Thymus (tissue), 11 donors: ENCODE results near the gene HMBS. TPM values are rescaled to one million over a fixed set of nuclear protein-coding genes. Genes with fewer than 3 reads are reported as not detected.

Experiments
- DNase-seq, 9 donors: peaks; one replicate each; pipeline ENCODE4 v3.0.0-alpha.2; 2013; ENCODE audit warnings: low spot score in 9 of 9, low read depth in 6 of 9, missing footprints in 1 of 9
- H3K27ac ChIP-seq, 2 donors: one replicate each; pipeline ENCODE4 v1.5.1; 2013; ENCODE audit warnings: control low read depth in 1 of 2, low read depth in 1 of 2, low read length in 1 of 2, mild to moderate bottlenecking in 1 of 2, moderate library complexity in 1 of 2
- H3K27me3 ChIP-seq, 2 donors: one replicate each; pipeline ENCODE4 v1.5.1; 2013; ENCODE audit warnings: low read length in 1 of 2; ENCODE audit not compliant: control insufficient read depth in 2 of 2, insufficient read depth in 1 of 2
- H3K36me3 ChIP-seq, 2 donors: one replicate each; pipeline ENCODE4 v1.5.1; 2013; ENCODE audit warnings: low read length in 1 of 2, mild to moderate bottlenecking in 1 of 2, moderate library complexity in 1 of 2; ENCODE audit not compliant: control insufficient read depth in 2 of 2, insufficient read depth in 2 of 2
- H3K4me1 ChIP-seq, 2 donors: one replicate each; pipeline ENCODE4 v1.5.1; 2013; ENCODE audit warnings: low read length in 2 of 2; ENCODE audit not compliant: control insufficient read depth in 2 of 2, insufficient read depth in 2 of 2
- H3K4me3 ChIP-seq, 2 donors: one replicate each; pipeline ENCODE4 v1.5.1; 2013; ENCODE audit warnings: low read length in 2 of 2, control low read depth in 1 of 2, mild to moderate bottlenecking in 1 of 2
- H3K9me3 ChIP-seq, 2 donors: one replicate each; pipeline ENCODE4 v1.5.1; 2013; ENCODE audit warnings: low read length in 1 of 2, mild to moderate bottlenecking in 1 of 2; ENCODE audit not compliant: control insufficient read depth in 2 of 2, insufficient read depth in 1 of 2
- WGBS: extraction: QIAGEN DNeasy Blood & Tissue Kit; methylation state at CpG from one replicate; pipeline ENCODE4 v1.1.7; 2013; 5-methylcytosine and 5-hydroxymethylcytosine counted together
- polyA plus RNA-seq: library from polyadenylated mRNA; stranded (reverse); fragments of 200-250 nt; gene quantifications from one replicate; pipeline ENCODE4 v1.2.3, GENCODE V29; 2013
- total RNA-seq: library from RNA; stranded (reverse); fragments of 120-200 nt; gene quantifications from one replicate; pipeline ENCODE4 v1.2.4, GENCODE V29; 2013
- donor health status: healthy.

The HMBS gene
- total and polyA plus RNA-seq, 2 donors: 5.4 to 15.5 TPM

DNA sequence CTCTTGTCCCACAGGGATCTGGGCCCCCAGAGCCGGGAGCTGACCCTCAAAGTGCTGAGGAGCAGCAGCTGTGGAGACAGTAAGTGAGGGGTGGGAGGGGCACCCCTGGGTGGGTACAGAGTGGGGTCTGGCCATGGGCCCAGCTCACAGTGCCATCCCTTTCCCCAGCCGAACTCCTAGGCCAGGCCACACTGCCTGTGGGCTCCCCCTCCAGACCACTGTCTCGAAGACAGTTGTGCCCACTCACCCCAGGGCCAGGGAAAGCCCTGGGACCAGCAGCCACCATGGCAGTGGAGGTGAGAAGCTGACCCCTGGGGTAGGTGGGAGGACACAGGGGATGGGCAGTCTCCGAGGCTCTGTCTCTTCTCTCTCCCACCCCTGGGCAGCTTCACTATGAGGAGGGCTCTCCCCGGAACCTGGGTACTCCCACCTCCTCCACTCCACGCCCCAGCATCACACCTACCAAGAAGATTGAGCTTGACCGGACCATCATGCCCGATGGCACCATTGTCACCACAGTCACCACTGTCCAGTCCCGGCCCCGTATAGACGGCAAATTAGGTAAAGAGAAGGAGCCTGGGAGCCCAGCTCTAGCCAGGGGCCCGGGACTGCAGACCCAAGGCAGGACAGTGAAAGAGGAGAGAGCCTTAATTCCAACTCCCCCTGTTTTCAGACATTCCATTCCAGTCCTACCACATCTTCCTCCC, 27.8 kb downstream of the HMBS start:
- Histone ChIP-seq H3K36me3 (peaks cover 57 to 61% of the 10 kb centered on the region in 2 donors), H3K4me1 (peaks cover 26 to 43% of the 10 kb centered on the region in 2 donors), H3K9me3 (no peaks in the 10 kb centered on the region), H3K4me3 (no peak overlapping the region), H3K27ac (no peak overlapping the region), H3K27me3 (no peaks in the 10 kb centered on the region)
- no peak for DNase-seq
- 99% methylated on average over 12 of the region's 12 CpGs for WGBS

GRCh38 chr11:119113716-119114115, 29.0 kb downstream of the HMBS start:
- H3K4me3 ChIP-seq: no peak overlapping the region
- peaks cover 59 to 61% of the 10 kb centered on the region in 2 donors for H3K36me3 ChIP-seq
- no peaks in the 10 kb centered on the region for H3K27me3 ChIP-seq
- no peak for DNase-seq
- H3K4me1 ChIP-seq: peaks cover 23 to 34% of the 10 kb centered on the region in 2 donors
- no peaks in the 10 kb centered on the region for H3K9me3 ChIP-seq
- H3K27ac ChIP-seq: no peak overlapping the region
- 98% methylated on average over 9 of the region's 9 CpGs for WGBS

DNA sequence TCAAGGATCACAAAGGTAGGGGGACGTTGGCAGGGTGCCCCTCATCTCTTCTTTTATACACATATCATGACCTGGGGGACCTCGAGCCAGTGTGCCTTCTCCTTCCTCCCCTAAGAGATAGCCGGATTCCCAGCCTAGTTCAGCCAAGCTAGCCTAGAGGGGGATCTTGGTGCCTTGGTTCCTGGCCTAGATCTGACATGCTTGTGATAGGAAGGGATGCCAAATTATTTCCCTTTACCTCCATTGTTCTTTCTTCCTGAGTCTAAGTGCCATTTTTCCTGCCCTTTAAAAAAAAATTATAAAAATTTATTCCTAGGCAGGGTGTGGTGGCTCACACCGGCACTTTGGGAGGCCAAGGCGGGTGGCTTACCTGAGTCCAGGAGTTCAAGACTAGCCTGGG, 29.7 kb downstream of the HMBS start:
- H3K36me3 ChIP-seq: peaks cover 59 to 61% of the 10 kb centered on the region in 2 donors
- no peaks in the 10 kb centered on the region for H3K27me3 ChIP-seq
- H3K4me3 ChIP-seq: no peak overlapping the region
- H3K4me1 ChIP-seq: peaks cover 17 to 28% of the 10 kb centered on the region in 2 donors
- peak overlapping the region in 1 of 2 donors; percentile 37 for H3K27ac ChIP-seq
- 97% methylated on average over 5 of the region's 5 CpGs for WGBS
- H3K9me3 ChIP-seq: no peaks in the 10 kb centered on the region
- DNase-seq: no peak

- H3K9me3 ChIP-seq: no peaks in the 10 kb centered on the region
- peak overlapping the region in 1 of 2 donors; percentile 6 for H3K4me3 ChIP-seq
- 61% methylated on average over 24 of the region's 24 CpGs for whole genome bisulfite sequencing
- peak in 2 of 9 donors; percentile 51 to 76 for DNase-seq
- H3K27ac ChIP-seq: peak overlapping the region; percentile 86 to 88
- H3K4me1 ChIP-seq: peaks cover 12 to 24% of the 10 kb centered on the region in 2 donors
- peaks cover 51 to 56% of the 10 kb centered on the region in 2 donors for H3K36me3 ChIP-seq
- H3K27me3 ChIP-seq: no peaks in the 10 kb centered on the region
Observed at GRCh38 chr11:119115484-119116234, 31.0 kb downstream of the HMBS start.

DNA sequence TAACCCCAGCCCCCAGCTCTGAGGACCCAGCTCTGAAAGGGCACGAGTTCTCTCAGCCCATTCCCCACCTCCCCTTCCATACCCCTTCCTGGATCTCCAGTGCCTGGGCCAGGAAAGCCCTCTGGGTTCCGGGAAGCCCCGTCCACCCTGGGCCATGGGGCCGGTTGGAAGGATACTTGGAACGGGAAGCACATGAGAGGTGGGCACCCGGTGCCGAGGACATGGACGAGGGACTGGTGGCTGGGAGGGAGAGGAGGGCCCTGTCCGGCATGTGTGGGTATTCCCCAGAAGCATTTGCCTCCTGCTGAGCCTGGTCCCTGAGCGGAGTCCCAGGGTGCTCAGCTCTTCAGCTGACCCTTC, 31.5 kb downstream of the HMBS start:
- WGBS: 95% methylated on average over 10 of the region's 10 CpGs
- H3K27me3 ChIP-seq: no peaks in the 10 kb centered on the region
- H3K27ac ChIP-seq: peak overlapping the region; percentile 86 to 88
- no peak for DNase-seq
- H3K36me3 ChIP-seq: peaks cover 48 to 50% of the 10 kb centered on the region in 2 donors
- H3K9me3 ChIP-seq: no peaks in the 10 kb centered on the region
- peaks cover 16 to 29% of the 10 kb centered on the region in 2 donors for H3K4me1 ChIP-seq
- H3K4me3 ChIP-seq: no peak overlapping the region

GRCh38 chr11:119116601-119117000, 31.9 kb downstream of the HMBS start:
- peaks cover 16 to 29% of the 10 kb centered on the region in 2 donors for H3K4me1 ChIP-seq
- WGBS: over 99% methylated on average over 5 of the region's 5 CpGs
- peak overlapping the region in 1 of 2 donors; percentile 11 for H3K27ac ChIP-seq
- H3K4me3 ChIP-seq: no peak overlapping the region
- DNase-seq: no peak
- peaks cover 45 to 46% of the 10 kb centered on the region in 2 donors for H3K36me3 ChIP-seq
- H3K27me3 ChIP-seq: no peaks in the 10 kb centered on the region
- no peaks in the 10 kb centered on the region for H3K9me3 ChIP-seq

GRCh38 chr11:119117004-119117706, 32.5 kb downstream of the HMBS start:
- Histone ChIP-seq H3K9me3 (no peaks in the 10 kb centered on the region), H3K36me3 (peaks cover 39 to 41% of the 10 kb centered on the region in 2 donors), H3K27ac (no peak overlapping the region), H3K4me3 (no peak overlapping the region), H3K4me1 (peaks cover 18 to 32% of the 10 kb centered on the region in 2 donors), H3K27me3 (no peaks in the 10 kb centered on the region)
- no peak for DNase-seq
- 96% methylated on average over 3 of the region's 3 CpGs for WGBS

DNA sequence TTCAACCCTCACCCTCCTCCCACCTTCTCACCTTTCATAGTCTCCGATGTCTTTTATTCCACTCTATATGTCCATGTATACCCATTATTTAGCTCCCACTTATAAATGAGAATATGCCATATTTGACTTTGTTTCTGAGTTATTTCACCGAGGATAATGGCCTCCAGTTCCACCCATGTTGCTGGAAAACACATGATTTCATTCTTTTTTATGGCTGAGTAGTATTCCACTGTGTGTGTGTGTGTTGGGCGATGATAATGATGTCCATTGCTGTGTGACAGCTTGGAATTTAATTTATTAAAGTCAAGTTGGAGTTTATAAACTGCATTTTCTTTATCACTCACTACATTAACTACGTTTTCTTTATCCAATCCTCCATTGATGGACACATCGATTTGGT, 33.5 kb downstream of the HMBS start:
- Histone ChIP-seq H3K27ac (no peak overlapping the region), H3K4me3 (no peak overlapping the region), H3K9me3 (no peaks in the 10 kb centered on the region), H3K27me3 (no peaks in the 10 kb centered on the region), H3K4me1 (peaks cover 23 to 40% of the 10 kb centered on the region in 2 donors), H3K36me3 (peaks cover 28 to 30% of the 10 kb centered on the region in 2 donors)
- 96% methylated on average over 5 of the region's 5 CpGs for WGBS
- no peak for DNase-seq

DNA sequence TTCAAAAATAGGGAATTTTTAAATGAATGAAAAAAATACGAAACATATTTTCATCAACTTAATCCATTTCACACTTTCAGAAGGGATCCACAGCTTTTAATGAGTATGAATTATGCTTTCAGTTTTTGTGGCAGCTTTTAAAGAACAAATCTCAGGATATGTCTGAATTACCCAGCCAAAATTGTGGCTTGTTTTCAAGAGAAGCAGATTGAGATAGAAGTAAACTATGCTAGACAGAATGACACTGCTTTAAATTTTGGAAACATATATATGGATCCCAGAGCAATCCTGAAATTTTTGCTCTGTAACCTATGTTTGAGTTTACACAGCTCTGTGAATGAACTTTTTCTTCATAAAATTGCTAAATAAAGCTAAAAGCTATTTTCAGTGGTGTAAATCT, 34.3 kb downstream of the HMBS start:
- Histone ChIP-seq H3K27ac (no peak overlapping the region), H3K9me3 (no peaks in the 10 kb centered on the region), H3K4me1 (peaks cover 23 to 40% of the 10 kb centered on the region in 2 donors), H3K4me3 (no peak overlapping the region), H3K36me3 (peaks cover 23 to 28% of the 10 kb centered on the region in 2 donors), H3K27me3 (no peaks in the 10 kb centered on the region)
- no peak for DNase-seq
- 100% methylated on average over 1 of the region's 1 CpG for WGBS
